Mucosa of descending colon (tissue), 3 donors: Measurements from ENCODE around the gene EPN2. TPM values are rescaled to one million over a fixed set of nuclear protein-coding genes. Genes with fewer than 3 reads are reported as not detected.

ENCODE experiments used
- ATAC-seq: fragments of 200-7000 bp; cut with Tn5 transposase; one replicate; pipeline ENCODE4 v1.9.1; 2020; ENCODE audit warnings: mild to moderate bottlenecking, moderate library complexity
- DNase-seq, 3 donors: peaks; one replicate each; pipeline ENCODE4 v3.0.0-alpha.2; 2020
- H3K36me3 ChIP-seq: fragments of 200-600 bp; one replicate; pipeline ENCODE4 v1.8.0; 2021; ENCODE audit warnings: low read depth, mild to moderate bottlenecking
- H3K4me1 ChIP-seq: fragments of 200-600 bp; one replicate; pipeline ENCODE4 v1.8.0; 2021; ENCODE audit warnings: low read depth, mild to moderate bottlenecking
- H3K4me3 ChIP-seq: fragments of 200-600 bp; one replicate; pipeline ENCODE4 v1.8.0; 2021; ENCODE audit warnings: mild to moderate bottlenecking
- H3K9me3 ChIP-seq: fragments of 200-600 bp; one replicate; pipeline ENCODE4 v1.8.0; 2021; ENCODE audit warnings: mild to moderate bottlenecking
- intact Hi-C, 2 donors: fragments of 100-400 bp; cut with DNase I in 1 of 2; cut with micrococcal nuclease in 1 of 2; formaldehyde crosslinking; loops; one replicate each; pipeline versions ENCODE4 v1.11.0 to v1.11.1; 2022; cut with DNase I, micrococcal nuclease
- total RNA-seq, 3 donors: library from RNA; stranded (reverse); fragmentation: NEBNext Ultra II Directional in 2 of 3; extraction: Animal tissue kit (Norgen Biotek cat#: 25700) in 2 of 3; gene quantifications; one replicate each; pipeline versions ENCODE4 v1.2.1 to v1.2.4, GENCODE V29; 2021 to 2023
- TF ChIP-seq, protein P1 (sequence below): fragments of 200-600 bp; IDR thresholded peaks from one replicate; pipeline ENCODE4 v1.8.0; 2022; ENCODE audit warnings: antibody characterized with exemption, mild to moderate bottlenecking
- donor health status: DM: no; HTN: no; CAD: no; lungs with moderate emphysema.
- donor health status: DM: no; HTN: no; CAD: no.
- donor health status: DM: no; HTN: yes; CAD: no.

The EPN2 gene
- total RNA-seq, 3 donors from 2014 or later: 32.6 to 75.8 (median 45.0) TPM

DNA sequence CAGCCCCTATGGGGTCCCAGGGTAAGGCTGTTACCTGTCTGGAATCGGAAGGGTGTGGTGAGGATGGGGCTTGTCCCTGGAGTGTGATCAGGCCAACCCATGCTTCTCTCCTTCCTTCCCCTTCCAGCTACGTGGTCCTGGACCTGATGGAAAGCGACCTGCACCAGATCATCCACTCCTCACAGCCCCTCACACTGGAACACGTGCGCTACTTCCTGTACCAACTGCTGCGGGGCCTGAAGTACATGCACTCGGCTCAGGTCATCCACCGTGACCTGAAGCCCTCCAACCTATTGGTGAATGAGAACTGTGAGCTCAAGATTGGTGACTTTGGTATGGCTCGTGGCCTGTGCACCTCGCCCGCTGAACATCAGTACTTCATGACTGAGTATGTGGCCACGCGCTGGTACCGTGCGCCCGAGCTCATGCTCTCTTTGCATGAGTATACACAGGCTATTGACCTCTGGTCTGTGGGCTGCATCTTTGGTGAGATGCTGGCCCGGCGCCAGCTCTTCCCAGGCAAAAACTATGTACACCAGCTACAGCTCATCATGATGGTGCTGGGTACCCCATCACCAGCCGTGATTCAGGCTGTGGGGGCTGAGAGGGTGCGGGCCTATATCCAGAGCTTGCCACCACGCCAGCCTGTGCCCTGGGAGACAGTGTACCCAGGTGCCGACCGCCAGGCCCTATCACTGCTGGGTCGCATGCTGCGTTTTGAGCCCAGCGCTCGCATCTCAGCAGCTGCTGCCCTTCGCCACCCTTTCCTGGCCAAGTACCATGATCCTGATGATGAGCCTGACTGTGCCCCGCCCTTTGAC lies 143.5 kb downstream of the EPN2 start:
- Histone ChIP-seq H3K4me1 (peaks cover 36% of the 10 kb centered on the region), H3K9me3 (no peaks in the 10 kb centered on the region), H3K36me3 (peaks cover 3% of the 10 kb centered on the region), H3K4me3 (no peak overlapping the region)
- no peak for ATAC-seq
- TF ChIP-seq, protein P1, sequence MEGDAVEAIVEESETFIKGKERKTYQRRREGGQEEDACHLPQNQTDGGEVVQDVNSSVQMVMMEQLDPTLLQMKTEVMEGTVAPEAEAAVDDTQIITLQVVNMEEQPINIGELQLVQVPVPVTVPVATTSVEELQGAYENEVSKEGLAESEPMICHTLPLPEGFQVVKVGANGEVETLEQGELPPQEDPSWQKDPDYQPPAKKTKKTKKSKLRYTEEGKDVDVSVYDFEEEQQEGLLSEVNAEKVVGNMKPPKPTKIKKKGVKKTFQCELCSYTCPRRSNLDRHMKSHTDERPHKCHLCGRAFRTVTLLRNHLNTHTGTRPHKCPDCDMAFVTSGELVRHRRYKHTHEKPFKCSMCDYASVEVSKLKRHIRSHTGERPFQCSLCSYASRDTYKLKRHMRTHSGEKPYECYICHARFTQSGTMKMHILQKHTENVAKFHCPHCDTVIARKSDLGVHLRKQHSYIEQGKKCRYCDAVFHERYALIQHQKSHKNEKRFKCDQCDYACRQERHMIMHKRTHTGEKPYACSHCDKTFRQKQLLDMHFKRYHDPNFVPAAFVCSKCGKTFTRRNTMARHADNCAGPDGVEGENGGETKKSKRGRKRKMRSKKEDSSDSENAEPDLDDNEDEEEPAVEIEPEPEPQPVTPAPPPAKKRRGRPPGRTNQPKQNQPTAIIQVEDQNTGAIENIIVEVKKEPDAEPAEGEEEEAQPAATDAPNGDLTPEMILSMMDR: no peak
- intact Hi-C loops: no loop called here
- no peak for DNase-seq

DNA sequence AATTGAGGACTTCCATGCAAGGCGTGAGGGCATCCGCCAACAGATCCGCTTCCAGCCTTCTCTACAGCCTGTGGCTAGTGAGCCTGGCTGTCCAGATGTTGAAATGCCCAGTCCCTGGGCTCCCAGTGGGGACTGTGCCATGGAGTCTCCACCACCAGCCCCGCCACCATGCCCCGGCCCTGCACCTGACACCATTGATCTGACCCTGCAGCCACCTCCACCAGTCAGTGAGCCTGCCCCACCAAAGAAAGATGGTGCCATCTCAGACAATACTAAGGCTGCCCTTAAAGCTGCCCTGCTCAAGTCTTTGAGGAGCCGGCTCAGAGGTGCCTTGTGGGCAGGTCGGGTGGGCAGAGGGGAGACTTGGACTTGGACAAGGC lies 144.2 kb downstream of the EPN2 start:
- no peak overlapping the region for H3K4me3 ChIP-seq
- no peak for ATAC-seq
- peaks cover 3% of the 10 kb centered on the region for H3K36me3 ChIP-seq
- TF ChIP-seq, protein P1: no peak
- intact Hi-C loops: no loop called here
- H3K9me3 ChIP-seq: no peaks in the 10 kb centered on the region
- H3K4me1 ChIP-seq: peaks cover 32% of the 10 kb centered on the region
- no peak for DNase-seq

DNA sequence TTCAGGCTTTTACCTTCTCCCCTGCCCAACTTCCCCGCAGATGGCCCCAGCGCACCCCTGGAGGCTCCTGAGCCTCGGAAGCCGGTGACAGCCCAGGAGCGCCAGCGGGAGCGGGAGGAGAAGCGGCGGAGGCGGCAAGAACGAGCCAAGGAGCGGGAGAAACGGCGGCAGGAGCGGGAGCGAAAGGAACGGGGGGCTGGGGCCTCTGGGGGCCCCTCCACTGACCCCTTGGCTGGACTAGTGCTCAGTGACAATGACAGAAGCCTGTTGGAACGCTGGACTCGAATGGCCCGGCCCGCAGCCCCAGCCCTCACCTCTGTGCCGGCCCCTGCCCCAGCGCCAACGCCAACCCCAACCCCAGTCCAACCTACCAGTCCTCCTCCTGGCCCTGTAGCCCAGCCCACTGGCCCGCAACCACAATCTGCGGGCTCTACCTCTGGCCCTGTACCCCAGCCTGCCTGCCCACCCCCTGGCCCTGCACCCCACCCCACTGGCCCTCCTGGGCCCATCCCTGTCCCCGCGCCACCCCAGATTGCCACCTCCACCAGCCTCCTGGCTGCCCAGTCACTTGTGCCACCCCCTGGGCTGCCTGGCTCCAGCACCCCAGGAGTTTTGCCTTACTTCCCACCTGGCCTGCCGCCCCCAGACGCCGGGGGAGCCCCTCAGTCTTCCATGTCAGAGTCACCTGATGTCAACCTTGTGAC lies 144.7 kb downstream of the EPN2 start:
- peaks cover 3% of the 10 kb centered on the region for H3K36me3 ChIP-seq
- no peak overlapping the region for H3K4me3 ChIP-seq
- intact Hi-C loops: no loop called here
- H3K9me3 ChIP-seq: no peaks in the 10 kb centered on the region
- ATAC-seq (no peak), DNase-seq (no peak)
- TF ChIP-seq, protein P1: no peak
- H3K4me1 ChIP-seq: peaks cover 30% of the 10 kb centered on the region

DNA sequence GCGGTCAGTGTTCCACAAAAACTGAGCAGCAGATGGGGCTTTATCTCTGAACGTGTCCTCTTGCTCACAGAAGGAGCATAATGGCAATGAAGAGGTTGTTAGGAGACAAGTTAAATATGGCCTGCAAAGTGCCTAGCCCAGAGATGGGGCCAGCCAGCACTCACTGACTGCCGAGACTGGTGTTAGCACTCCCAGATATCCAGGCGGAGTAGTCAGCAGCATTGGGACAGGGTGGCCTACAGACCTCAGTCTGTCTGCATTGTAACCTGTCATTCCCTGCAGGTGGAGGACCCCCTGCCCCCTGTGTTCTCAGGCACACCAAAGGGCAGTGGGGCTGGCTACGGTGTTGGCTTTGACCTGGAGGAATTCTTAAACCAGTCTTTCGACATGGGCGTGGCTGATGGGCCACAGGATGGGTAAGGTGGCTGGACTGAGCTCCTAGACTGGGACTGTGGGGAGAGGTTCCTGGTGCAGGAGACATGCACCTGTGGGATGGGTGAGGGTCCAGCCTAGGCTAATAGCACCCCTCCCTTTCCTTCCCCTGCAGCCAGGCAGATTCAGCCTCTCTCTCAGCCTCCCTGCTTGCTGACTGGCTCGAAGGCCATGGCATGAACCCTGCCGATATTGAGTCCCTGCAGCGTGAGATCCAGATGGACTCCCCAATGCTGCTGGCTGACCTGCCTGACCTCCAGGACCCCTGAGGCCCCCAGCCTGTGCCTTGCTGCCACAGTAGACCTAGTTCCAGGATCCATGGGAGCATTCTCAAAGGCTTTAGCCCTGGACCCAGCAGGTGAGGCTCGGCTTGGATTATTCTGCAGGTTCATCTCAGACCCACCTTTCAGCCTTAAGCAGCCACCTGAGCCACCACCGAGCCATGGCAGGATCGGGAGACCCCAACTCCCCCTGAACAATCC lies 145.6 kb downstream of the EPN2 start:
- TF ChIP-seq, protein P1: no peak
- Histone ChIP-seq H3K36me3 (peaks cover 3% of the 10 kb centered on the region), H3K9me3 (no peaks in the 10 kb centered on the region), H3K4me3 (no peak overlapping the region), H3K4me1 (peaks cover 27% of the 10 kb centered on the region)
- intact Hi-C loops: no loop called here
- ATAC-seq: no peak
- DNase-seq: no peak

DNA sequence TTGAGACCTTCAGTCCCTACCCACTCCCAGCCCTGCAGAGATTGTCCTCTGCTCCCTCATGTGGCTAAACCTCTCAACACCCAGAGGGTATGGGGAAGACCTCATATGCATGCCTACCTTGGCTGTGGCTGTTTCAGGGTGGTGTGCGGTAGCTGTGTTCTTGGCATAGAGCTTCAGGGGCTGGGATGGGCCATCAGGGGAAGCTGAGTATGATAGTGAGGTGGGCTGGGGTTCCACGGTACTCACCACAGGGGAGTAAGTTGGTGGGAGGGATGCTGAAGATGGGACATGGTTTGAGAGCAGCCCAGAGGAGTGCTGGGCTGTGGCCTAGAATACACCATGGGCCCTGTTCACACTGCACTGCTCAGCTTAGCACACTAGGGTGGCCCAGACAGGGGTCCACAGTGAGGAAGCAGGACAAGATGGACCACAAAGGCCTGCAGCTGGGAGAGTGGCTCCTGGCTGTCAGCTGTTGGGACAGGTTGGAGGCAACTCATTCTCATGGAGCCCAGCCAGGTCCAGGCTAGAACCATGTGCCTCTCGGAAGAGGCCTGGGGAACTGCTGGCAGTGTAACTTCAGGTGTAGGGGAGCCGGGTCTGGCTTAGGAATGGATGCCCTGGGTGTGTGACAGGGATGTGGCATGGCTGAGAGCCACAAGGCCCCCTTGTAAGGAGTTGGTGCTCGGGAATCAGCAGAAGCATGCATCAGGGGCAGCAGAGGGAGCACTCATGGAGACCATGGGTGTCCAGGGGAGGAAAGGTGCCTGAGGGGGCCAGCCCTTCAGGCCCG lies 146.7 kb downstream of the EPN2 start:
- ATAC-seq: no peak
- Histone ChIP-seq H3K4me1 (peaks cover 27% of the 10 kb centered on the region), H3K9me3 (no peaks in the 10 kb centered on the region), H3K4me3 (no peak overlapping the region), H3K36me3 (no peaks in the 10 kb centered on the region)
- intact Hi-C loops: no loop called here
- no peak for DNase-seq
- TF ChIP-seq, protein P1: no peak
